GM12878 (cell line): ENCODE results near the gene MAD1L1.

Experiments
- ASH2L ChIP-seq: fragments of 300-600, 200-600 bp; sonication (generic); IDR thresholded peaks from 2 replicates; pipeline ENCODE4 v1.6.1; 2017; ENCODE audit warnings: low read depth, mild to moderate bottlenecking, borderline replicate concordance
- BCL11A ChIP-seq: IDR thresholded peaks from 2 replicates; pipeline ENCODE4 v1.6.1; 2011; ENCODE audit warnings: low read depth, low read length
- BHLHE40 ChIP-seq, 2 experiments: fragments of 450-650 bp in 1 of 2; IDR thresholded peaks; 2 replicates each; pipeline ENCODE4 v1.6.1; 2011 to 2017; ENCODE audit warnings: low read depth in 2 of 2, borderline replicate concordance in 1 of 2, improper control_type of control experiment in 1 of 2, low read length in 1 of 2, mild to moderate bottlenecking in 1 of 2
- CEBPB ChIP-seq, 2 experiments: fragments of 150-350 bp in 1 of 2; IDR thresholded peaks; 2 replicates each; pipeline ENCODE4 v1.6.1; 2012 to 2014; ENCODE audit warnings: low read depth in 2 of 2, low read length in 2 of 2, borderline replicate concordance in 1 of 2, inconsistent platforms in 1 of 2
- CTCF ChIP-seq, 3 experiments: IDR thresholded peaks in 2 of 3; conservative IDR thresholded peaks in 1 of 3; 2 replicates each; pipeline ENCODE4 v1.5.1; 2011; ENCODE audit warnings: low read depth in 3 of 3, low read length in 3 of 3, mild to moderate bottlenecking in 3 of 3, control low read depth in 2 of 3, moderate library complexity in 2 of 3, inconsistent platforms in 1 of 3, mixed read lengths in 1 of 3; ENCODE audit not compliant: control insufficient read depth in 2 of 3, insufficient read depth in 1 of 3; ENCODE audit errors: extremely low read depth in 1 of 3
- ELK1 ChIP-seq: IDR thresholded peaks from 2 replicates; pipeline ENCODE4 v1.6.1; 2012; ENCODE audit warnings: low read depth, low read length, improper control_type of control experiment
- JUNB ChIP-seq: IDR thresholded peaks from 2 replicates; pipeline ENCODE4 v1.6.1; 2016; ENCODE audit warnings: antibody characterized with exemption, mild to moderate bottlenecking
- LARP7 ChIP-seq: fragments of 450-650 bp; IDR thresholded peaks from 2 replicates; pipeline ENCODE4 v1.6.1; 2017; ENCODE audit warnings: mild to moderate bottlenecking
- POLR2A ChIP-seq: IDR thresholded peaks from 2 replicates; pipeline ENCODE4 v1.6.1; 2011; ENCODE audit warnings: low read depth, mild to moderate bottlenecking, low read length
- ZNF384 ChIP-seq: IDR thresholded peaks from 2 replicates; pipeline ENCODE4 v1.6.1; 2012; ENCODE audit warnings: low read depth, mild to moderate bottlenecking, low read length, improper control_type of control experiment, borderline replicate concordance
- TF ChIP-seq, protein P1 (sequence below): IDR thresholded peaks from 2 replicates; pipeline ENCODE4 v1.6.1; 2012; ENCODE audit warnings: mild to moderate bottlenecking, low read depth, low read length
- TF ChIP-seq, protein P2 (sequence below): fragments of 450-650 bp; IDR thresholded peaks from 2 replicates; pipeline ENCODE4 v1.6.1; 2017; ENCODE audit warnings: mild to moderate bottlenecking, moderate library complexity

DNA sequence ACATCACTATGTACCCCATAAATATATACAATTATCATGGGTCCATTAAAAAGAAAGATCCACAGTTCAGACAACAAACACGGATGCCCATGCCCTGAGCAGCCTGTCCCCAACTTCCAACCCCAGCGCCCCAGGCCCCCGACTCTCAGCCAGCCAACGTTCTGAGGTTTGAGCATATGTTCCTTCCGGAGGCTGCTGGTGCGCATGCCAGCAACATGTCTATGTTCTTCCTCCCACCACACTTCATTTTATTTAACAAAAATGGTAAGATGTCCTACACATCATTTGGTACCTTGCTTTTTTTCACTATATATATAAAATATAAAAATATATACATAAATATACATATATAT is 250.9 kb downstream of the MAD1L1 start:
- TF ChIP-seq CTCF (IDR thresholded peaks at IDR 0.05 in 2 of 3, conservative IDR thresholded peaks at IDR 0.05 in 1 of 3; ENCODE audit: control insufficient read depth in 2 of 3, extremely low read depth in 1 of 3, insufficient read depth in 1 of 3, low read depth in 3 of 3, low read length in 3 of 3) (no peak), POLR2A (no peak), JUNB (no peak), ASH2L (no peak), BCL11A (no peak), ELK1 (no peak), BHLHE40 (IDR thresholded peaks at IDR 0.05; ENCODE audit: borderline replicate concordance in 1 of 2, low read depth in 2 of 2, low read length in 1 of 2) (no peak), CEBPB (IDR thresholded peaks at IDR 0.05; ENCODE audit: borderline replicate concordance in 1 of 2, low read depth in 2 of 2, low read length in 2 of 2) (no peak), LARP7 (no peak), ZNF384 (no peak)
- TF ChIP-seq, protein P1, sequence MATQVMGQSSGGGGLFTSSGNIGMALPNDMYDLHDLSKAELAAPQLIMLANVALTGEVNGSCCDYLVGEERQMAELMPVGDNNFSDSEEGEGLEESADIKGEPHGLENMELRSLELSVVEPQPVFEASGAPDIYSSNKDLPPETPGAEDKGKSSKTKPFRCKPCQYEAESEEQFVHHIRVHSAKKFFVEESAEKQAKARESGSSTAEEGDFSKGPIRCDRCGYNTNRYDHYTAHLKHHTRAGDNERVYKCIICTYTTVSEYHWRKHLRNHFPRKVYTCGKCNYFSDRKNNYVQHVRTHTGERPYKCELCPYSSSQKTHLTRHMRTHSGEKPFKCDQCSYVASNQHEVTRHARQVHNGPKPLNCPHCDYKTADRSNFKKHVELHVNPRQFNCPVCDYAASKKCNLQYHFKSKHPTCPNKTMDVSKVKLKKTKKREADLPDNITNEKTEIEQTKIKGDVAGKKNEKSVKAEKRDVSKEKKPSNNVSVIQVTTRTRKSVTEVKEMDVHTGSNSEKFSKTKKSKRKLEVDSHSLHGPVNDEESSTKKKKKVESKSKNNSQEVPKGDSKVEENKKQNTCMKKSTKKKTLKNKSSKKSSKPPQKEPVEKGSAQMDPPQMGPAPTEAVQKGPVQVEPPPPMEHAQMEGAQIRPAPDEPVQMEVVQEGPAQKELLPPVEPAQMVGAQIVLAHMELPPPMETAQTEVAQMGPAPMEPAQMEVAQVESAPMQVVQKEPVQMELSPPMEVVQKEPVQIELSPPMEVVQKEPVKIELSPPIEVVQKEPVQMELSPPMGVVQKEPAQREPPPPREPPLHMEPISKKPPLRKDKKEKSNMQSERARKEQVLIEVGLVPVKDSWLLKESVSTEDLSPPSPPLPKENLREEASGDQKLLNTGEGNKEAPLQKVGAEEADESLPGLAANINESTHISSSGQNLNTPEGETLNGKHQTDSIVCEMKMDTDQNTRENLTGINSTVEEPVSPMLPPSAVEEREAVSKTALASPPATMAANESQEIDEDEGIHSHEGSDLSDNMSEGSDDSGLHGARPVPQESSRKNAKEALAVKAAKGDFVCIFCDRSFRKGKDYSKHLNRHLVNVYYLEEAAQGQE: no peak
- TF ChIP-seq, protein P2, sequence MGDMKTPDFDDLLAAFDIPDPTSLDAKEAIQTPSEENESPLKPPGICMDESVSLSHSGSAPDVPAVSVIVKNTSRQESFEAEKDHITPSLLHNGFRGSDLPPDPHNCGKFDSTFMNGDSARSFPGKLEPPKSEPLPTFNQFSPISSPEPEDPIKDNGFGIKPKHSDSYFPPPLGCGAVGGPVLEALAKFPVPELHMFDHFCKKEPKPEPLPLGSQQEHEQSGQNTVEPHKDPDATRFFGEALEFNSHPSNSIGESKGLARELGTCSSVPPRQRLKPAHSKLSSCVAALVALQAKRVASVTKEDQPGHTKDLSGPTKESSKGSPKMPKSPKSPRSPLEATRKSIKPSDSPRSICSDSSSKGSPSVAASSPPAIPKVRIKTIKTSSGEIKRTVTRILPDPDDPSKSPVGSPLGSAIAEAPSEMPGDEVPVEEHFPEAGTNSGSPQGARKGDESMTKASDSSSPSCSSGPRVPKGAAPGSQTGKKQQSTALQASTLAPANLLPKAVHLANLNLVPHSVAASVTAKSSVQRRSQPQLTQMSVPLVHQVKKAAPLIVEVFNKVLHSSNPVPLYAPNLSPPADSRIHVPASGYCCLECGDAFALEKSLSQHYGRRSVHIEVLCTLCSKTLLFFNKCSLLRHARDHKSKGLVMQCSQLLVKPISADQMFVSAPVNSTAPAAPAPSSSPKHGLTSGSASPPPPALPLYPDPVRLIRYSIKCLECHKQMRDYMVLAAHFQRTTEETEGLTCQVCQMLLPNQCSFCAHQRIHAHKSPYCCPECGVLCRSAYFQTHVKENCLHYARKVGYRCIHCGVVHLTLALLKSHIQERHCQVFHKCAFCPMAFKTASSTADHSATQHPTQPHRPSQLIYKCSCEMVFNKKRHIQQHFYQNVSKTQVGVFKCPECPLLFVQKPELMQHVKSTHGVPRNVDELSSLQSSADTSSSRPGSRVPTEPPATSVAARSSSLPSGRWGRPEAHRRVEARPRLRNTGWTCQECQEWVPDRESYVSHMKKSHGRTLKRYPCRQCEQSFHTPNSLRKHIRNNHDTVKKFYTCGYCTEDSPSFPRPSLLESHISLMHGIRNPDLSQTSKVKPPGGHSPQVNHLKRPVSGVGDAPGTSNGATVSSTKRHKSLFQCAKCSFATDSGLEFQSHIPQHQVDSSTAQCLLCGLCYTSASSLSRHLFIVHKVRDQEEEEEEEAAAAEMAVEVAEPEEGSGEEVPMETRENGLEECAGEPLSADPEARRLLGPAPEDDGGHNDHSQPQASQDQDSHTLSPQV: no peak
